HCT116 (cell line): ENCODE measurements around the gene SLC6A6. TPM values are rescaled to one million over a fixed set of nuclear protein-coding genes. Genes with fewer than 3 reads are reported as not detected.

Experiments used
- ATAC-seq: fragments of 200-7000 bp; cut with Tn5 transposase; 2 replicates; pipeline ENCODE4 v1.9.1; 2020; ENCODE audit warnings: mild to moderate bottlenecking, moderate library complexity
- BruUV-seq: library from RNA; stranded (reverse); fragments of 400-500 nt; replicated peaks from 2 replicates; lab custom pipeline; 2021; lab: Mats Ljungman, UMichigan
- CTCF ChIA-PET: fragments of 300-600 bp; sonication (Branson Sonifier 250); formaldehyde crosslinking; loops from one replicate; lab custom pipeline; 2021; ENCODE audit warnings: antibody characterized with exemption; lab: Charles Lee
- POLR2A ChIA-PET: fragments of 300-600, 350-600 bp; sonication (Branson Sonifier 250); formaldehyde crosslinking; loops from one replicate; lab custom pipeline; 2021; ENCODE audit warnings: antibody characterized with exemption; lab: Charles Lee
- RAD21 ChIA-PET, 2 experiments: fragments of 300-600 bp; sonication (Branson Sonifier 250); formaldehyde crosslinking; loops; one replicate each; lab custom pipeline; 2023; ENCODE audit warnings: low total read pairs in 2 of 2; ENCODE audit not compliant: uncharacterized antibody in 2 of 2, unreplicated experiment in 2 of 2, low non-redundant PET in 1 of 2; lab: Charles Lee
- DNase-seq: peaks from one replicate; pipeline ENCODE4 v3.0.0-alpha.2; 2010; ENCODE audit warnings: low read depth, low spot score
- H2AFZ ChIP-seq: fragments of 200-600 bp; shearing (Covaris generic), sonication (generic); 2 replicates; pipeline ENCODE4 v1.6.1; 2017; ENCODE audit warnings: low read depth, mixed run types, mixed read lengths, antibody characterized with exemption, low read length; ENCODE audit not compliant: poor library complexity, severe bottlenecking
- H3K27ac ChIP-seq: 2 replicates; pipeline ENCODE4 v1.5.1; 2012; ENCODE audit warnings: low read depth, low read length
- H3K27me3 ChIP-seq: fragments of 200-600 bp; sonication (generic); 2 replicates; pipeline ENCODE4 v1.6.1; 2016; ENCODE audit warnings: mixed run types, low read length, mixed read lengths; ENCODE audit not compliant: insufficient read depth
- H3K36me3 ChIP-seq, 2 experiments: fragments of 200-500 bp in 1 of 2; fragments of 200-600 bp in 1 of 2; sonication (Bioruptor generic) in 1 of 2; sonication (generic) in 1 of 2; 2 replicates each; pipeline versions ENCODE4 v1.5.1 to v1.6.1; 2014 to 2016; ENCODE audit warnings: low read length in 2 of 2, inconsistent platforms in 1 of 2, mixed read lengths in 1 of 2, mixed run types in 1 of 2; ENCODE audit not compliant: insufficient read depth in 2 of 2, control insufficient read depth in 1 of 2
- H3K4me1 ChIP-seq, 2 experiments: fragments of 200-600 bp in 1 of 2; sonication (generic) in 1 of 2; 2 replicates each; pipeline versions ENCODE4 v1.5.1 to v1.6.1; 2012 to 2017; ENCODE audit warnings: low read length in 2 of 2, inconsistent platforms in 1 of 2, mild to moderate bottlenecking in 1 of 2, mixed read lengths in 1 of 2, mixed run types in 1 of 2, moderate library complexity in 1 of 2; ENCODE audit not compliant: insufficient read depth in 2 of 2, control insufficient read depth in 1 of 2
- H3K4me2 ChIP-seq: fragments of 200-600 bp; sonication (generic); 2 replicates; pipeline ENCODE4 v1.6.1; 2017; ENCODE audit warnings: mixed run types, low read length, mixed read lengths
- H3K4me3 ChIP-seq, 2 experiments: fragments of 200-600 bp in 1 of 2; sonication (generic) in 1 of 2; replicated peaks in 1 of 2; 2 replicates each; pipeline ENCODE4 v1.5.1; 2011 to 2016; ENCODE audit warnings: low read length in 2 of 2, control low read depth in 1 of 2, low read depth in 1 of 2, mild to moderate bottlenecking in 1 of 2, mixed read lengths in 1 of 2, mixed run types in 1 of 2
- H3K79me2 ChIP-seq: fragments of 200-600 bp; sonication (generic); 2 replicates; pipeline ENCODE4 v1.6.1; 2017; ENCODE audit warnings: mild to moderate bottlenecking, mixed run types, low read length, moderate library complexity, mixed read lengths; ENCODE audit not compliant: insufficient read depth
- H3K9ac ChIP-seq: fragments of 200-600 bp; sonication (generic); 2 replicates; pipeline ENCODE4 v1.6.1; 2016; ENCODE audit warnings: low read length, mixed read lengths
- H3K9me2 ChIP-seq: fragments of 200-600 bp; sonication (generic), shearing (Covaris generic); 2 replicates; pipeline ENCODE4 v1.6.1; 2017; ENCODE audit warnings: mixed run types, mild to moderate bottlenecking, moderate library complexity; ENCODE audit not compliant: insufficient read depth
- H3K9me3 ChIP-seq, 2 experiments: fragments of 200-500 bp in 1 of 2; fragments of 200-600 bp in 1 of 2; sonication (Bioruptor generic) in 1 of 2; sonication (generic) in 1 of 2; 2 replicates each; pipeline ENCODE4 v1.6.1; 2014 to 2017; ENCODE audit warnings: low read length in 2 of 2, mixed read lengths in 2 of 2, inconsistent platforms in 1 of 2, low read depth in 1 of 2, mild to moderate bottlenecking in 1 of 2, mixed run types in 1 of 2, moderate library complexity in 1 of 2; ENCODE audit not compliant: control insufficient read depth in 1 of 2, insufficient read depth in 1 of 2
- H4K20me1 ChIP-seq: fragments of 200-600 bp; sonication (generic), shearing (Covaris generic); 2 replicates; pipeline ENCODE4 v1.6.1; 2017; ENCODE audit warnings: mixed run types, mild to moderate bottlenecking, moderate library complexity; ENCODE audit not compliant: insufficient read depth
- ATF3 ChIP-seq: IDR thresholded peaks from 2 replicates; pipeline ENCODE4 v1.6.1; 2012
- CEBPB ChIP-seq: IDR thresholded peaks from 2 replicates; pipeline ENCODE4 v1.6.1; 2012; ENCODE audit warnings: low read depth
- CTCF ChIP-seq, 3 experiments: fragments of 200-600 bp in 1 of 3; sonication (generic) in 1 of 3; IDR thresholded peaks in 2 of 3; conservative IDR thresholded peaks in 1 of 3; 2 replicates each; pipeline ENCODE4 v1.5.1; 2012 to 2017; ENCODE audit warnings: low read depth in 2 of 3, low read length in 2 of 3, antibody characterized with exemption in 1 of 3, borderline replicate concordance in 1 of 3, control low read depth in 1 of 3, mild to moderate bottlenecking in 1 of 3, mixed read lengths in 1 of 3, mixed run types in 1 of 3, moderate library complexity in 1 of 3; ENCODE audit not compliant: insufficient read depth in 1 of 3
- FOSL1 ChIP-seq: IDR thresholded peaks from 2 replicates; pipeline ENCODE4 v1.6.1; 2012; ENCODE audit warnings: low read depth
- POLR2AphosphoS5 ChIP-seq: IDR thresholded peaks from 2 replicates; pipeline ENCODE4 v1.6.1; 2011; ENCODE audit warnings: mild to moderate bottlenecking, low read depth, low read length, moderate library complexity
- REST ChIP-seq: IDR thresholded peaks from 2 replicates; pipeline ENCODE4 v1.6.1; 2012; ENCODE audit warnings: low read depth
- ZFX ChIP-seq: fragments of 450-650 bp; IDR thresholded peaks from 2 replicates; pipeline ENCODE4 v1.6.1; 2017
- intact Hi-C: fragments of 100-400 bp; cut with micrococcal nuclease; formaldehyde crosslinking; loops from 2 replicates; pipeline ENCODE4 v1.10.0; 2022
- total RNA-seq: library from RNA; stranded (reverse); gene quantifications from one replicate; pipeline ENCODE4 v1.2.1, GENCODE V29; 2021; ENCODE audit not compliant: unreplicated experiment

Gene SLC6A6
- total RNA-seq, 1 experiment from 2014 or later: 36.3 TPM

- ATAC-seq (no peak), DNase-seq (no peak)
- intact Hi-C loops: no loop called here
- H3K27me3 ChIP-seq: no peaks in the 10 kb centered on the region
- no peaks in the 10 kb centered on the region for H3K9me2 ChIP-seq
- no peaks in the 10 kb centered on the region for H3K9me3 ChIP-seq
- no peaks in the 10 kb centered on the region for H3K79me2 ChIP-seq
- no TSS peak for BruUV-seq
- TF ChIP-seq CEBPB (no peak), ATF3 (no peak), CTCF (IDR thresholded peaks at IDR 0.05 in 2 of 3, conservative IDR thresholded peaks at IDR 0.05 in 1 of 3; ENCODE audit: borderline replicate concordance in 1 of 3, insufficient read depth in 1 of 3, low read depth in 2 of 3, low read length in 2 of 3) (no peak), FOSL1 (no peak), ZFX (no peak), REST (no peak), POLR2AphosphoS5 (no peak)
- ChIA-PET RAD21 (no interaction called here), CTCF (no interaction called here), POLR2A (no interaction called here)
- H3K9ac ChIP-seq: no peak overlapping the region
- no peak overlapping the region for H3K27ac ChIP-seq
- no peaks in the 10 kb centered on the region for H4K20me1 ChIP-seq
- no peak overlapping the region for H3K4me3 ChIP-seq
- no peaks in the 10 kb centered on the region for H3K36me3 ChIP-seq
- peaks cover 5 to 6% of the 10 kb centered on the region in 2 experiments for H3K4me1 ChIP-seq
- no peak overlapping the region for H2AFZ ChIP-seq
- H3K4me2 ChIP-seq: no peak overlapping the region
These were observed 5.4 kb upstream of the SLC6A6 start for GRCh38 chr3:14397046-14397445.
